Ishikawa (cell line): Measurements from ENCODE around the gene NAPB.

Experiments
- CEBPB ChIP-seq: IDR thresholded peaks from 2 replicates; pipeline ENCODE4 v1.6.1; 2012
- CREB1 ChIP-seq: IDR thresholded peaks from 2 replicates; pipeline ENCODE4 v1.6.1; 2012; ENCODE audit warnings: low read depth
- EGR1 ChIP-seq: IDR thresholded peaks from 2 replicates; pipeline ENCODE4 v1.6.1; 2012
- EP300 ChIP-seq: IDR thresholded peaks from 2 replicates; pipeline ENCODE4 v1.6.1; 2012; ENCODE audit warnings: borderline replicate concordance
- RAD21 ChIP-seq: IDR thresholded peaks from 2 replicates; pipeline ENCODE4 v1.6.1; 2012; ENCODE audit warnings: low read depth
- TAF1 ChIP-seq: IDR thresholded peaks from 2 replicates; pipeline ENCODE4 v1.6.1; 2012; ENCODE audit warnings: low read depth, mild to moderate bottlenecking
- ZBTB7A ChIP-seq: IDR thresholded peaks from 2 replicates; pipeline ENCODE4 v1.6.1; 2012; ENCODE audit warnings: low read depth
- TF ChIP-seq, protein P1 (sequence below): IDR thresholded peaks from 2 replicates; pipeline ENCODE4 v1.6.1; 2012; ENCODE audit warnings: low read depth, mild to moderate bottlenecking
- TF ChIP-seq, protein P2 (sequence below): IDR thresholded peaks from 2 replicates; pipeline ENCODE4 v1.6.1; 2012

DNA sequence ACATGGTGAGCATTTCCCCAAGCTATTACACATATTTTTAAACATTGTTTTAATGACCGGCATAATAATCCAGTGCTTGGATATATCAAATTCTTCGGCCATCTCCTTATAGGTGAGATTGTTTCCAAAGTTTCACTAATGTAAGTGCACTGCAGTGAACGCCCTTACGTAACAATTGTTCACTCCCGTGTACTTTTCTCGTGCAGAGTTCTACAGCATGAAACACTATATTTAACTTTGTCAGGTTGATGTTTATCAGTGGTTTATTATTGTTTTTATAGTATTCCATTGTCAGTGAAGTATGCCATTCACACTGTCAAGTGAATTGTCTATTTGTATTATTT, 62.8 kb downstream of the NAPB start:
- TF ChIP-seq, protein P1, sequence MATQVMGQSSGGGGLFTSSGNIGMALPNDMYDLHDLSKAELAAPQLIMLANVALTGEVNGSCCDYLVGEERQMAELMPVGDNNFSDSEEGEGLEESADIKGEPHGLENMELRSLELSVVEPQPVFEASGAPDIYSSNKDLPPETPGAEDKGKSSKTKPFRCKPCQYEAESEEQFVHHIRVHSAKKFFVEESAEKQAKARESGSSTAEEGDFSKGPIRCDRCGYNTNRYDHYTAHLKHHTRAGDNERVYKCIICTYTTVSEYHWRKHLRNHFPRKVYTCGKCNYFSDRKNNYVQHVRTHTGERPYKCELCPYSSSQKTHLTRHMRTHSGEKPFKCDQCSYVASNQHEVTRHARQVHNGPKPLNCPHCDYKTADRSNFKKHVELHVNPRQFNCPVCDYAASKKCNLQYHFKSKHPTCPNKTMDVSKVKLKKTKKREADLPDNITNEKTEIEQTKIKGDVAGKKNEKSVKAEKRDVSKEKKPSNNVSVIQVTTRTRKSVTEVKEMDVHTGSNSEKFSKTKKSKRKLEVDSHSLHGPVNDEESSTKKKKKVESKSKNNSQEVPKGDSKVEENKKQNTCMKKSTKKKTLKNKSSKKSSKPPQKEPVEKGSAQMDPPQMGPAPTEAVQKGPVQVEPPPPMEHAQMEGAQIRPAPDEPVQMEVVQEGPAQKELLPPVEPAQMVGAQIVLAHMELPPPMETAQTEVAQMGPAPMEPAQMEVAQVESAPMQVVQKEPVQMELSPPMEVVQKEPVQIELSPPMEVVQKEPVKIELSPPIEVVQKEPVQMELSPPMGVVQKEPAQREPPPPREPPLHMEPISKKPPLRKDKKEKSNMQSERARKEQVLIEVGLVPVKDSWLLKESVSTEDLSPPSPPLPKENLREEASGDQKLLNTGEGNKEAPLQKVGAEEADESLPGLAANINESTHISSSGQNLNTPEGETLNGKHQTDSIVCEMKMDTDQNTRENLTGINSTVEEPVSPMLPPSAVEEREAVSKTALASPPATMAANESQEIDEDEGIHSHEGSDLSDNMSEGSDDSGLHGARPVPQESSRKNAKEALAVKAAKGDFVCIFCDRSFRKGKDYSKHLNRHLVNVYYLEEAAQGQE, result no peak
- TF ChIP-seq ZBTB7A (no peak), CEBPB (no peak), RAD21 (no peak), TAF1 (no peak), EP300 (no peak), EGR1 (no peak), CREB1 (no peak)
- TF ChIP-seq, protein P2, sequence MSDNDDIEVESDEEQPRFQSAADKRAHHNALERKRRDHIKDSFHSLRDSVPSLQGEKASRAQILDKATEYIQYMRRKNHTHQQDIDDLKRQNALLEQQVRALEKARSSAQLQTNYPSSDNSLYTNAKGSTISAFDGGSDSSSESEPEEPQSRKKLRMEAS, result no peak
